IPS DF 4.7 (cell line): ENCODE results near the gene FGD5.

Experiments
- DNase-seq: peaks from one replicate; pipeline ENCODE4 v3.0.0-alpha.2; 2013; ENCODE audit warnings: low spot score; ENCODE audit errors: extremely low read depth

Gene FGD5

DNA sequence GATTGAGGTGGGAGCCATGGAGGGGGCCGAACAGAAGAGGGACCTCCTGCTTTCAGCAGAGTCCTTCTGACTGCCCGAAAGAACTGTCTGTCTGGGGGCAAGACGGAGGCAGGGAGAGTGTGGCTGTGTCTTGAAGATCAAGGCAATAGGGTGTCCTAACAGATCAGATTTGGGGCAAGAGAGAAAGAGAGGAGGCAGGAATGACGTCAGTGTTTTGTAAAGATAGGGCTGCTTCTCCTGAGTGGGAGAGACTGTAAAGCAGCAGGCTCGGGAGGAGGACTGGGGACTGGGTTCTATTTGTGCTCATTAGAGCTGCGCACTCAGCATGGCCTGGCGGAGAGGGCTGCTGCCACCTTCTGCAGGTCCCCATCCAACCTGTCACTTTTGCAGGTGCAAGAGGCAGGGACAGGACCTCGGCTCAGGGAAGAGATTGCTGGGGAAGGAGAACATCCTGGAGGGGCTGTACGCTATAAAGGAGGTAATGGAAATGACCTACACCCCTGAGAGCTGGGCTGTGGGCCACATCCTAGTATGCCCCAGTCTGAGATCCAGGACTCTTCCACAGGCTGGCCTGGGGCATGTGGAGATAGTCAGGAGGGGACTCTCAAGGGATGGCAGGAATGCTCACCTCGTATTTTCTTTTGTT lies 29.0 kb upstream of the FGD5 start:
- DNase-seq, result no peak

DNA sequence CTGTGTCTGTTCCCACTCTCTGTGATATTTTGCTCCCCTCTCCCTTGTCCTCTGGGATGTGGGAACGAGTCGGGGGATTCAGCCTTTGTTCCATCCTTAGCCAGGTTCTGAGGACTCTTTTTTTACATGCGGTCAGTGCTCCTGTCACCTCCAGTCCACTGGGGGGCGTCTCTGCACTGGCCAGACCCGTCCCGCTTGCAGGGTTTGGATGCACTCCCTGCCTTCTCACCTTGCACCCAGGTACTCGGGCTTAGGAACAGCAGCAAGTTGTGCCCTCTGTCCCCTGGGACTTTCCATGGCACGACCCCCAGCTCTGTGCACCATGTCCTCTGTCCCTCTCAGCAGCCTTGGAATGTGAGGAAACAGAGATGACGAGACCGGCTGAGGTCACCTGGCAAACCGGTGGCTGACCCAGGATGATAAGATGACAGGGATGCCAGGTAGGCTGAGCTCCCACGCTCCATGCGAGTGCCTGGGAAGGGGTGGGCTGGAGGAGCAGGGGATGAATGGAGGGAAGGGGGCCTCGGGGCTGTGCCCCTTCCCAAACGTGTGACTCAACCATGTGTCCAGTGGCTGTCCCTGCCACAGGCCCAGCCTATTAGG lies 27.3 kb upstream of the FGD5 start:
- peak; percentile 66 for DNase-seq

GRCh38 chr3:14792691-14793121 lies 26.1 kb upstream of the FGD5 start:
- no peak for DNase-seq

- DNase-seq, result no peak
Measured at GRCh38 chr3:14793126-14793857, 25.5 kb upstream of the FGD5 start.

DNA sequence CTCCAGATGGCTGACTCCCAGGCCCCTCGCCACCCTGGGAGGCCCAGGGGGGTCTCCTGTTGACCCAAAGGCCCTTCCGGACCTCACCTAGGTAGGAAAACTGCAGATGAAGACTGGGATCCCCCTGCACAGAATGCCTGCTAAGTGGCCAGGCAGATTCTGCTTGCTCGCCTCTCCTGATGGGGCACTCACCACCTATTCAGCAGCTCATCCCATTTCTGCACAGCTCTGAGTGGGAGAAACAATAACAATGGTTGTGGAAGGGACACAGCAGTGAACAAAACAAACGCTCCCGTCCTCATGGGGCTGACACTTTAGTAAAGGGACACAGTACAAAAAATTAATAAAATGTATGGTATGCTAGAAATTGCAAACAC lies 24.9 kb upstream of the FGD5 start:
- DNase-seq, result no peak

DNA sequence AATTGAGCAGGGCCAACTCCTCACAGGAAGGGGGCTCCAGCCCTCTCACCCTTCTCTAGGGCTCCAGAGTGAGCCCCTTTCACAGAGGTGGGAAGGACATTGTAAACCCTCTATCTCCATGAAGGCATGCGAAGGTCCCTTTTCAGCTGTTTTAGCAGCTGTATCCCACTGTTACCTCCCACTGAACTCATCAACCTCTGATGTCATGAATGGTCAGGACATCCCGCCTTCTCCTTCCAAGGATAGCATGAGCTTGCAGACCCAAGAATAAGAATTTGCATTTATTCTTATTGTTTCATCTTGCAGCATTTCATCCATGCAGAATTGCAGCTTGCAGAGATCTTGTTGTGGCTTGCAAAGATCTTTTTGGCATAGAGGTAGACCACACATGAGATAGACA lies 24.3 kb upstream of the FGD5 start:
- no peak for DNase-seq

GRCh38 chr3:14795996-14796395 lies 22.8 kb upstream of the FGD5 start:
- no peak for DNase-seq

GRCh38 chr3:14796403-14797077 lies 22.2 kb upstream of the FGD5 start:
- no peak for DNase-seq

- no peak for DNase-seq
Measured at GRCh38 chr3:14797731-14798130, 21.0 kb upstream of the FGD5 start.

- DNase-seq, result no peak
Measured at GRCh38 chr3:14798231-14798630, 20.5 kb upstream of the FGD5 start.

DNA sequence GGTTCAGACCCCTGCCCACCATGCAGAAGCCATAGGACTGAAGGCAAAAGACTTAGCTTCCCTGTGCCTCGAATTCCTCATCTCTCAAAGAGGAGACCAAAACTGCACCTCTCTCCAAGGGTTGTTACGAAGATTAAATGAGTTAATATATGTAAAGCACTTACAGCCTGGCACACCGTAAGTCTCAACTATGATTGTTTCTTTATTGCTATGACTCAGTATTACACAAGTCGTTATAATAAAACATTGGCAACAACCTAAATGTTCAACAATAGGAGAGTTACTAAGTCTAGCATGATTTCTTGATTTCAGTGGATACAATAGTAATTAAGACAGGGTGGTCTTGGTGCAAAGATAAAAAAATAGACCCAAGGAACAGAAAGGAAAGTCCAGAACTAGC lies 19.6 kb upstream of the FGD5 start:
- DNase-seq, result no peak

GRCh38 chr3:14801031-14801430 lies 17.7 kb upstream of the FGD5 start:
- no peak for DNase-seq

- no peak for DNase-seq
Measured at GRCh38 chr3:14801668-14802380, 16.9 kb upstream of the FGD5 start.

DNA sequence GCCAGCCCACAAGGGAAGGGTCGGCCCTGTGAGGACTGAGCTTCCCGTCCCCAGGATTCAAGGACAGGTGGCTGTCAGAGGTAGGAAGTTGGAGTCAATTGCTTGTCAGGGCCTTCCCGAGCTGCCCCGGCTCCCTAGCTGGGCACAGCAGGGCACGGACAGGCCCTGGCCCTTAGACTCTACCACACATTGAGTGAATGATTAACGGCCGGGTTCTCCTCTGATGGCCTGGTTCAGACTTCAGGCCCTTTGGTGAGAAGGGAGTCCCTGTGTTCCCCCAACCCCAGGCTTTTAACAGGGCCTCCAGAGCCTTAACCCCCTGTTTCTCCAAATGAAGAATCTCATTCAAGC lies 16.4 kb upstream of the FGD5 start:
- DNase-seq, result no peak

- DNase-seq, result no peak
Measured at GRCh38 chr3:14803101-14803980, 15.4 kb upstream of the FGD5 start.

DNA sequence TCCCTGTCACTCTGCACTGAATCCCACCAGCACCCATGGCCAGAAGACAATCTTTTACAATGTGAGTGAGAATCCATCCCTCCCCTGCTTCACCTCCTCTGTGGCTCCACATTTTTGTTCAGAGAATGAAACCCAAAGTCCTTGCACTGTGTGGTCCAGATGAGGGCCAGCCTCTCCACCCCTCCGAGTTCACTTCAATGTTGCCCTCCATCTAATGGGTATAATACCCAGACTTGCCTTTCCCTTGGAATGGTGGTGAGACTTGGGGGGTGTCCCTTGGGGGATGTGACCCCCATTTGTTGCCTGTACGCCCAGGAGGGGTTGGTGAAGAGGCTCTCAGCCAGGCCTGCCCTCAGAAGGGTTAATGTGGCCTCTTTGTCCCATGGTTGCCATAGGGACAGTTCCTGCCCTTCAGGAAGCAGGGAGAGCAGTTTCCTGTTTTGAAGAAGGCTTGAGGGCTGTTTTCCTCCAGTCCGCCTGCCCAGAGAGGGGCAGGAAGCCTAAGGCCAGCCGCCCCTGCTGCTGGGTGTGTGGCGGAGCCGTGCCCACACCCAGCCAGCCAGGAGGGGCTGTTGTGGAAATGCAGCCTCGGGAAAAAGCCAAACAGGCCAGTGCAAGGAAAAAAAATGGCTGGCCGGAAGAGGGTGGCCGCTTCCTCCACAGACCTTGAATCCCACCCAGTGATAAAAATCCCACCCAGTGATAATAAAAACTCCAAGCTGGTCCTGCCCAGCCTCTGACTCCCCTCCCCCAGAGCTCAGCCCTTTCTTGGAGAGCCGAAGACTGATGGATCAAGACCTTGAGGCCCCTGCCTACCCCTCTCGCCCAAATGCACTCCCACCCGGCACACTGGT lies 14.6 kb upstream of the FGD5 start:
- no peak for DNase-seq

- no peak for DNase-seq
Measured at GRCh38 chr3:14804835-14805780, 13.7 kb upstream of the FGD5 start.

GRCh38 chr3:14805961-14806537 lies 12.7 kb upstream of the FGD5 start:
- no peak for DNase-seq
